ENCODE data around the gene CLEC3B.
"Not testable (repeated sequence)": the region's sequence is repeated elsewhere in the genome, so short reads cannot be mapped to it uniquely, and the experiment has no call there.

The CLEC3B gene

DNA sequence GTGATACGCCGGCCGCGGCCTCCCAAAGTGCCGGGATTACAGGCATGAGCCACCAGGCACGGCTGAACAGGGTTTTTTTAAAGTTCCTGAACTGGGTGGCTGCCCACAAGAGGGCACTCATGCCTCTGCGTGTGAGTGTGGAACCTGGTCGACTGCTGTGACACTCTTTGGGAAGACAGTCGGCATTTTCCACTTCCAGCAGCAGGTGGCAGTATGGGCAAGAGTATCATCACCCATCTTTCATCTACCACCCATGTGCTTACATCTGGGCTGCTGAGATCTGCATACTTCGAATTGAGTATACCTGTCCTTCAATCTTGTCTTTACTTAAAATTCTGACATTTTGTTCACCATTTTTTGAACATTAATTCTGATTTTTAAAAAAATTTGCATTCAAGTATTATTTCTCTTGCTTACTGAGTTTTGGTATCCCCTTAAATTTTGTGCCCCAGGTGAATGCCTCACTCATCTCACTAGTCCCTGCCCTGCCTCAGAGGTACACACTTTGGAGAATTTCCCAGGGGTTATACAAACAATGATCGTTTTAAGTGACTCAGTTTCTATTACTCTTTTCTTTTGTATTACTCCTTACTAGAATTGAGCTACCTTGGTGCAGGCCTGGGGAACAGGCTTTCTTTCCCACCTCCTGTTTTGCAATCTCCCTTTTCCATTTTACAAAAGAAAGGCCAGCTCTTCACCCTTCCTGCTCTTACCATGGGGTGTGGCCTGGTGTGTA is 11.8 kb downstream of the CLEC3B start:
- FAIRE-seq = peak; percentile 95

DNA sequence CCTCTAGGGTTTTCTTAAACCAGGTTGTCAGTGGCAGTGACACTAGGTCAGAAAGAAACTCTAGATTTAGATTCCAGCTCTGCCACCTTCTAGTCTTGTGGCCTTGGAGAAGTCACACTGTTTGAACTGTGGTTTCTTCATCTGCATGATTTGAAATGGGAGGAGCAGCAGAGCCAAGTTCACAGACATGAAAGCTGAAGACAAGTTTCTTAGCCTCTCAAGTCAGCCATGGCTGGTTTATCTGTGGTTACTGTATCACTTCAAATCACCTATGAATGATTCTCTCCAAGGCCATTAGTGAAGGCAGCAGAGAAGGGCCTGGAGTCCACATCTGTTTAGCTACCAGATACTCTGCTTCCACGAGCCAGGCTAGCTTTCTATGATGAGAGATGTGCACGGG is 15.6 kb downstream of the CLEC3B start:
- FAIRE-seq = no peak

DNA sequence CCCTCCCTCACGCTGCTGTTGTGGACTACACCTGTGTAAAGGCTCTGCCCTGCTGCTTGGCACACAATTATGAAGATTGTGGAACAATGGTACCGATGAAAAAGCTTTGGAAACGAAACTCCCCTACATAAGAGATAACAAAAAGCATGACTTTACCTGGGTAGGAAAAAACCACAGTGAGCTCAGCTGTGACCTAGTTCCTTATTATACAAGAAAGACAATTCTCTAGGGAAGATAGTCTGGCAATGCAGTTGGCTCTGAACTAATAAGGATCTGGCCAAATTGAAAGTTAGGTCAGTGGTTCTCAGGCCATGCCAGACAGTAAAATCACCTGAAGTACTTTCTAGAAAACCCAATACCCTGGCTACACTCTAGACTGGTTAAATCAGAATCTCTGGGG is 16.1 kb downstream of the CLEC3B start:
- no peak for FAIRE-seq

DNA sequence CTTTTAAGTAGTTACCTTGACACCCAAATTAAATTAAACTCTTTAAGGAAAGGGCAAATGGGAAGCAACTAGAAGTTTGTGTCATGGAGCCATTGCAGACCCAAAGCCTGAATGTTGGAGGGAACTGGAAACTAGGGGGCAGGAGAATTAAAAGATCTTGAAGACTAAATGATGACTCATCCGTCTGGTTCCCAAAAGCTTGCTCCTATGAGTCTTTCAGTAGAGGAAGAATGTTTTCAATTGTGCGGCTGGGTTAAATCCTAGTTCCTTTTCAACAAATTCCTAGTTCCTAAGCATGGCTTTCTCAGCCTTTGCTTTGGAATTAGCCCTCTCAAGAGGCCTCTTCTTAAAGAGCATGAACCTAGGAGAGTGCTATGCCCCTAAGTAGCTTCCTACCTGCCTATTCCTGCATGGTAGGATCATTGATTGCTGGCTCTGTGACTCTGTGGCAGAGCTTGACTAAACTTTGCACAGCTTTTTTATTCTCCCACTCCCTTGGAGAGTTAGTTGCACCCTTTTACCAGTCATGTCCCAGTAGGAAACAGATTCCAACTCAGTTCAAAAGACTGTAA is 17.7 kb downstream of the CLEC3B start:
- FAIRE-seq = no peak

DNA sequence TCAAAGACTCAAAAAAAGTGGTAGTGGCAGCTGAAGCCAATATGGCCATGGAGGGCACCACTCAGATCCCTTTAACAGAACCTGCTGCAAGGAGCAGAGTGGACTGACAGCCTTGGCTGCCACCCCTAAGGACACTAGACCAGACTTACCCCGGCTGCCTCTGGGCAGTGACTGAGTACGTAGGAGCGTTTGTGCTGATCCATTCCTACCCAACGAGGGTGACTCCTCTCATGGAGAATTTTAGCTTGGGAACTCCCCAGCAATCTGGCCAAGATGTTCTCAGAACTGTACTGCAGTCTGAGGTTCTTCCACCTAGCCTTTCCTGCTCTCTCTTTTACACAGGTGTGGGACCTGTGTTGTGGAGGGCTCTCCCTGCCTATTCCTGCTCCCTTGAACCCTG is 22.1 kb downstream of the CLEC3B start:
- FAIRE-seq = no peak

DNA sequence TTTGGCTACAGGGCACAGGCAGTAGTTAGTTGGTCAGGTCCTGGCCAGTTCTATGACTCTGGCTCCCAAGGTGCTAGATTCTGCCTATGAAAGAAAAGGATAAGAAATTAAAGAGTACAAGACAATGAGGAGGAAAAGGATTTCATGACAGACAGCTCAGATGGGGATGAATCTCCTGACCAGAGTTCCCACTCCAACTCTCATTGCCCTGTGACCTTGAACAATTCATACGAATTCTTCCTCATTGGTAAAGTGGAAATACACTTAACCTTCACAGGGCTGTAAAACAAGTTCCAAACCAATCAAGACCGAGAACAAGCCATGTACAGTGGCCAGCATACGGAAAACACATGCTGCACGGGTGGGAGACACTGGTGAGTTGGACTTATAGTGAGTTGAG is 23.7 kb downstream of the CLEC3B start:
- FAIRE-seq = no peak

DNA sequence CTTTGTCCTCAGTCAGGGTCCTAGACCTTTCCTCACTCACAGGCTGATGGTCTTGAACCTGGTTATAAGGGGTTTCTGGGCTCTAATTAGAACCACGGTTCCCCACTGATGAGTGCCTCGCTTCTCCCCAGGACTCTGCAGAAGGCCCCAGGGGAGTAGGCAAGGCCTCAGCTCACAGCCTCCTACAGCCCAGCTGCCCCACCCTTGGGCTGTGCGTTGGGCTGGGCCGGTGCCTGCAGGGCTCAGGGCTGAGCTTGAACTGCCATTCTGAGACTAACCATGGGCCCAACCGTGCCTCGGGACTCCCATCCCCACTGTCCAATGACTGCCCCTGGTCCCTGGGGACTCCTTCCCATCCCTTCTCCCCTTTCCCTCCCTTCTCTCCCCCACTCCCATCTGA is 25.6 kb downstream of the CLEC3B start:
- FAIRE-seq = no peak

DNA sequence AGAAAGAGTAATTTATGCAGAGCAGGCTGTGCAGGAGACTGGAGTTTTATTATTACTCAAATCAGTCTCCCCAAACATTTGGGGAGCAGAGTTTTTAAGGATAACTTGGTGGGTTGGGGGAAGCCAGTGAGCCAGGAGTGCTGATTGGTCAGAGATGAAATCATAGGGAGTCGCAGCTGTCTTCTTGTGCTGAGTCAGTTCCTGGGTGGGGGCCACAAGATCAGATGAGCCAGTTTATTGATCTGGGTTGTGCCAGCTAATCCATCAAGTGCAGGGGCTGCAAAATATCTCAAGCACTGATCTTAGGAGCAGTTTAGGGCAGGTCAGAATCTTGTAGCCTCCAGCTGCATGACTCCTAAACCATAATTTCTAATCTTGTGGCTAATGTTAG is 27.7 kb downstream of the CLEC3B start:
- not testable (repeated sequence) for FAIRE-seq

DNA sequence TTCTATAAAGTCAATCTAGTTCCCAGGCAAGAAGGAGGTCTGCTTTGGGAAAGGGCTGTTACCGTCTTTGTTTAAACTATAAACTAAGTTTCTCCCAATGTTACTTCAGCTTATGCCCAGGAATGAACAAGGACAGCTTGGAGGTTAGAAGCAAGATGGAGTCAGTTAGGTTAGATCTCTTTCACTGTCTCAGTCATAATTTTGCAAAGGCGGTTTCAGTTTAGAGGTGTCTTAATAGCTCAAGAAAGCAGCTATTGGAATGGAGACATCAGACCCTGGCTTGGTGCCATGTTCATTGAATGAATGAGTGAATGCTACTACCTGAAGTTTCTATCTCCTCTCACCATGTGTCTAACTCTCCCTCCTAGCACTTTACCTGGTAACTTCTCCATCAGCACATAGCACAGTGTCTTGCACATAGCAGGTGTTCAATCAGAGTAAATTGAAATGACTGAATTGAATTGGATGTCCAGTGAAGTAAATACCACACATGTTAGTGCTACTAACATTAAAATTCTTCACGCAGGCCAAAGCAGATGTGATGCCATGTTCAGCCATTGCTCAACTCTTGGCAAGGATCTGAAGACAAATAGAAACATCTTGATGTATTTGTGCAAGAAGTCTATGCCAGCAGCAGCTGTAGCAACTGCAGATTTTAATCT is 28.2 kb downstream of the CLEC3B start:
- FAIRE-seq = no peak

DNA sequence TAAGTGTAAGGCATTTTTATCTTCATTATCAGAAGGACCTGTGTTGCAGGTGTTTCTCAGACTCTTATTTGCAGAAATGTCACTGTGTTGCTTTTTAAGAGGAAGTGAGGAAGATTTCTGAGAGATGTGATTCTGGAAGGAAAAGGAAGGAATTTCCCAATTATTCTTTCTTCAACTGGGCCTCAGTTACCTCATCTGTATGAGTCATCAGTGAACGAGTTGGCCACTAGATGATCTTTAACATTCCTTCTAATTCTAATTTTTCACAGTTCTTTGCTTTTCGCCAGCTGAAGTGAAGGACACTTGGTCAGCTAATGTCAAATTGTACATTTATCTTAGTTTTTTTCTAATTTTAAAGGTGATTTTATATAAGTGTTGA is 28.9 kb downstream of the CLEC3B start:
- FAIRE-seq = no peak

DNA sequence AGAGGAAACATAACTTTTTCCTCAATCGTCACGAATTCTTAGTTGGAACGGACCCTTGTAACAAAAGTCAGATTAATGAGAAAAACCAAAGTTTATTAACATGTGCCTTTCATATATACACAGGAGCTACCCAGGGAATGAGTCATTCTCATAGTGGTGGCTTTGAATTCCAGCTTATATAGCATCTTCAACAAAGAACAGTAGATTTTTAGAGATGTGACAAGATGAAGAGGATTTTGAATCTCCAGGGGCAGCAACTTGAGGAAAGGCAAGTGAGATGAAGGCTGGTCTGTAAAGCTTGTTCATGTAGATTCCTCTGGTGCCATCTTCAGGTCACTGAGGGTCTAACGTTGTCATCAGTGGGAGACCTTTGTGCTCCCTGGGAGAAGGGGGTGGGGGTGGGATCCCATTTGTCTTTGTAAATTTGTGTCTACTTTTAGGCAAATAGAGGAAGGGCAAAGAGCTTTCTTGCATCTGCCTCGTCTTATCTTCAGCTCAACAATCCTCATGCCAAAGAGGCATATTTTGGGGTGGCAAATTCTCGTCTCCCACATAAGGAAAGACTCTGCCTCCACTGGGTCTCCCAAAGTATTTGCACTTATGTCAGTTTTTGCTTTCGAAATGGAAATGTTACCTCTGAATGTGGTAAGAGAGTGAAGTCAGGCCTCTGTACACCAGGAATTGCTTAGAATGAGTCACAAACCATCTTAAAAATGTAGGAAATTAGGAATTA is 29.5 kb downstream of the CLEC3B start:
- no peak for FAIRE-seq

DNA sequence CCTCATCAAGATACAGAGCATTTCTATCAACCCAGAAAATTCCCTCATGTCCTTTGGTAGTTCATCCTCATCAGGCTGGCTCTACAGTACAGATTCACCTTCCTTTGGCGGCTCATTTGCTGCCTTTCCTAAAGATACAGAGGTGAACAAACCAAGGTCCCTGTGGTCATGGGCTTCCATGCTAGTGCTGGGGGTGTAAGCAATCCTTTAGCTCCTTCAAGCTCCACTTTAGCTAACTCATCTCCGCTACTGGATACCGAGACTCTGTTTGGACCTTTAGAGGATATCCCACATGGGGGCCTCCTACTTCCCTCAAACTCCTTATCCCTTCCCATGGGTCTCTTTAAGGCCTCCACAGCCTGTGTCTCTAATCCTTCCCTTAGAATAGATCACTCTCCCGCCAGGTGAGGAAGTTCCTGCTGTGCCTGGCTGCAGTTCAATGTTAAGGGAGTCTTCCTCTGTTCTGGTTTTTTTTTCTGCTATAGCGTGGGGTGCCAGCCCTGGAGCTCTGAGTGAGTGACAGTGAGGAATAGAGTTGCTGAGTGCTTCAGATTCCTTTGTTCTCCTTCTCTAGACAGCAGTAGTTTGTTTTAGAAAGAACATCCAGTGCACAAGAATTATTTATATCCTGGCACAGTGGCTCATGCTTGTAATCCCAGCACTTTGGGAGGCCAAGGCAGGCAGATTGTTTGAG is 30.7 kb downstream of the CLEC3B start:
- no peak for FAIRE-seq

DNA sequence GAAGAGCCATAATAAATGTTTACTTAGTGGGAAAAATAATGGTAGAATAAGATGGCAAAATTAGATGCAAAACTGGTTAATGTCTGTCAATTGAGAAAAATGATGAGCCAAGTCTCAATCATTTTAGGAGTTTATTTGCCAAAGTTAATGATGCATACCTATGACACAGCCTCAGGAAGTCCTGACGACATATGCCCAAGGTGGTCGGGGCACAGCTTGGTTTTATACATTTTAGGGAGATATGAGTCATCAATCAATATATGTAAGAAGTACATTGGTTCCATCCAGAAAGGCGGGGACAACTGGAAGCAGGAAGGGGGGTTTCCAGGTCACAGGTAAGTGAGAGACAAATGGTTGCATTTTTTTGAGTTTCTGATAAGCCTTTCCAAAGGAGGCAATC is 31.5 kb downstream of the CLEC3B start:
- no peak for FAIRE-seq

DNA sequence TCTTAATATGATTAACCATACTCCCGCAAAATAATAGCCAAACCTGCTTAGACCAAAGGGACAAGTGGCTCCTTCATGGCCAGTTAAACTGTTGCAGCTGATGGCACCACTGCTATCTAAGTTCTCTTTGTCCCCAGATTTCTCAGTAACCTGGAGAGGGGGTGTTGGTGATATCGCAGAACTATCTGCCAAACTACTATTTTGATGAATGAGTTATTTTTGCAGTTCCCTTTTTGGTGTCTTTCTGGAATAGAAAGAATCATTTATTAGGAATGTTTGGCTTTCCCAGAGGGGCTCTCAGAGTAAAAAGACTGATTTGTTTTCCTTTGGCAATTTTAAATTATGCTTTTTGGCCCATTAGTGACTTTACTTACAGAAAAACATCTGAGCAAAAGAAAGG is 33.0 kb downstream of the CLEC3B start:
- FAIRE-seq = no peak

DNA sequence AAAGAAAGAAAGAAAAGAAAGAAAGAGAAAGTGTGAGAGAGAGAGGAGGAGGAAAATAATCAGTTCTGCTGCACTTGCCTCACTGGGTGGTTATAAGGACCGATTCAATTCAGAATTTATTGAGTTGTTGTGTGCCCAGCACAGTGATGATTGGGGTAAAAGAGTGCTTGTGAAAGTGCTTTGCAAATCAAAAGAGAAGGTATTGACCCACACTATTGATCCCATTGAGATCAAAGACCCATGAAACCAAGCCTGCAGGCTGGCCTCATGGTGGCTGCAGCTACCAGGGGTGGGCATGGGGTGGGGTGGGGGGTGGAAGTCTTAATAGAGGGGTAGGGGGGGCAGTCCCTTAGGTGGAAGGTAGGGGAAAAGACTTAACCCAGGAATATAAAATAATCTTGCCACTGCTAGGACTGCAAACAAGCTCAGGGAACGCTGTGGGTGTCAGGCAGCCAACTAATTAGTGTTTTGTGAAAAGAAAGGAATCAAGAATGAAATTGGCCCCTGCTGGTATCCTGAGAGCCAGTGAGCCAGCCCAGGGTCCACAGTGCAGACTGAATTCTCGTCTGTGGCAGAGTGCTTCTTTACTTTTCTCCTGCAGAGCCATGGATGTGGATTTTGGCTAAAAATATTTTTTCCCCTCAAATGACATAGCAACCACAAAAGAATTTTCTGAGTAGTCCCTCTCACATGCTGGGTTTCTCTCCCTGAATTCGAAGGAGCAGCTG is 34.2 kb downstream of the CLEC3B start:
- FAIRE-seq = no peak

DNA sequence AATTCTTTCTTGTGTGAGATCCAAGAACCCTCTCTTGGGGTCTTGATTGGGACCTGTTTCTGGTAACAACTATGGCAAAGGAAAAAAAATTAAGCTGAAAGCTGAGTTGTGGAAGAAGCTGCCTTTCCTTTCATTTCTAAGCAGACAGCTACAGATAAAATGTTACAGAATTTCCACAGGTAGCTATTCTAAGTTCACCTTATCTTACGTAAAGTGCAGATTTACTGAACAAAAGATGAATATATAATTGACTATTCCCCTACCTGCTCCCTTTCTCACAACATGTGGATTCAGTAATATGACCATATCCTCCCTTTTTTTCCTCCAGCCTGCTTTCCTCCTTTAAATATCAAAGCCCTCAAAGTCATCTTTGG is 36.6 kb downstream of the CLEC3B start:
- FAIRE-seq = no peak

DNA sequence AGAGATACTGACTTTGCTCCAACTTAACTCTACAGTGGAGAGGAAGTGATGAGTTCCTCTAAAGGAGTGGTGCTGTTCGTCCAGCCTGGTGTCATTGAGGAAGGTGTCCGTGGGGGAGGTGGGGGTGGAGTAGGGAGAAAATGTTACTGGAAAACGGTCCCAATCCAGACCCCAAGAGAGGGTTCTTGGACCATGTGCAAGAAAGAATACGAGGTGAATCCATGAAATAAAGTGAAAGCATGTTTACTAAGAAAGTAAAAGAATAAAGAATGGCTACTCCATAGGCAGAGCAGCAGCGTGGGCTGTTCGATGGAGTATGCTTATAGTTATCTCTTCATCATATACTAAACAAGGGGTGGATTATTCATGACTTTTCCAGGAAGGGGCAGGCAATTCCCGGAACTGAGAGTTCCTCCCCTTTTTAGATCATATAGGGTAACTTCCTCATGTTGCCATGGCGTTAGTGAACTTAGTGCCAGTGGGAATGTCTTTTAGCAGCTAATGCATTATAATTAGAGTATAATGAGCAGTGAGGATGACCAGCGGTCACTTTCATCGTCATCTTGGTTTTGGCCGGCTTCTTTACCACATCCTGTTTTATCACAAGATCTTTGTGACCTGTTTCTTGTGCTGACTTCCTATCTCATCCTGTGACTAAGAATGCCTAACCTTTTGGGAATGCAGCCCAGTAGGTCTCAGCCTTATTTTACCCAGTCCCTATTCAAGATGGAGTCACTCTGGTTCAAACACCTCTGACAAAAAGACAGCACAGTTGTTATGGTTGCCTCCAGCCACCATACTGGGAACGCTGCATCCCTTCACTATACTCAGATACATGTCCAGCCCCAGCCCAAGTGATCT is 38.6 kb downstream of the CLEC3B start:
- no peak for FAIRE-seq

DNA sequence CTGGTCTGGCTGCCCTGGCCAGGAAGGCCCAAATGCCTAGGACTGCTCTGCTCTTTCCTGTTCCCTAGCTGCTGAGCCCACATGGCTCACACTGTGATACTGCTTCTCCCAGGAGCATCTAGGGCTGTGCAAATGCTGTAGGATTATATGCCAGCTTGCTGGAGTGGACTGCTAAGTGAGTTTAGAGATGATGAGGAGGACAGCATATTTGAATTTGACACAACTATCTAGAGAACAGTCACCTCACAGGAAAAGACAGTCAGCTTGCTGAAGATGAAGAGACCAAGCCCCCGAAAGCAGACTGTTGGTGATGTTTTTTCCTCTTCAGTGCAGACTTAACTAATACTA is 39.2 kb downstream of the CLEC3B start:
- FAIRE-seq = no peak

DNA sequence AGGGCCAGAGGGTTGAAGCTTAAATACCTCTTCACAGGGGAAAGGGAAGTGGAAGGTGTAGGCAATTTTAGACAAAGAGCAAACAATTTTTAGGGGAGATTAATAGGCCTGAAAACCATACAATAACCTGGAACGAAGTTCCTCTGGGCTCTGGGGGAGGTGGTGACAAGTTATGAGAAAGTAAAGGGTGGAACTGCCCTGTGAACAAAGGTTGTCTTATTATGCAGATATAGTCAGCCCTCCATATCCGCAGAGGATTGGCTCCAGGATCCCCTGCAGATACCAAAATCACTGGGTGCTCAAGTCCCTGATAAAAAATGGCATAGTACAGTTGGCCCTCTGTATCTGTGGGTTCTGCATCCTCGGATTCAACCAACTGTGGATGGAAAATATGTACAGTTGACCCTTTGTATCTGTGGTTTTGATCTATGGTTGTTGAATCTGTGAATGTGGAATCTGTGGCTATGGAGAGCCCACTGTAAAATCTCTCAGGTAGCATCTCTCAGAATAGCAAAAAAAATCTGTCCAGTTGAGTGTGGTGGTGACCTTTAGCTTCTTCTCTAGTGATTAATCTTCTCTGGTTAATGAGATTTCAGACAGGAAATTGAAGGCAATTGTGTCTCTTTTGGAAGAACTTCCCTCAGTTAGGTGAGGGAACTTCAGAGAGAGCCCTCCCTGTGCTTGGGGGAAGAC is 40.2 kb downstream of the CLEC3B start:
- no peak for FAIRE-seq

DNA sequence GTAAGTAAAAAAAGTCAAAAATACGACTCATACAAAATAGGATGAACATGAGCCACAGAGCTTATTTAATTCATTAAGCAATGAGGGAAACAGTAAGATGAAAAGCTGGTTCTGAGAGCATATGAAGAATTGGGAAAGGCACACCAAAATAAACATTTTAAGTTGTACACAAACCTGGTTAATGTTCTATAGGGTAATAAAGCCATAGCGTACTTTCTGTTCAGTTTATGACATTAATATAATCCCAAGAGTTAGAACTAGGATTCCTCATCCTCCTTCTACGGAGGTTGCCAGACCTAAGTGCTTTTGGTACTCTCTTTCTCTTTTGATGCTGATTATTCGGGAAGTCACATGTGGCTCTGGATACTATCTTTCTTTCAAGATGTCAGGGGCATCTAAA is 41.4 kb downstream of the CLEC3B start:
- no peak for FAIRE-seq

DNA sequence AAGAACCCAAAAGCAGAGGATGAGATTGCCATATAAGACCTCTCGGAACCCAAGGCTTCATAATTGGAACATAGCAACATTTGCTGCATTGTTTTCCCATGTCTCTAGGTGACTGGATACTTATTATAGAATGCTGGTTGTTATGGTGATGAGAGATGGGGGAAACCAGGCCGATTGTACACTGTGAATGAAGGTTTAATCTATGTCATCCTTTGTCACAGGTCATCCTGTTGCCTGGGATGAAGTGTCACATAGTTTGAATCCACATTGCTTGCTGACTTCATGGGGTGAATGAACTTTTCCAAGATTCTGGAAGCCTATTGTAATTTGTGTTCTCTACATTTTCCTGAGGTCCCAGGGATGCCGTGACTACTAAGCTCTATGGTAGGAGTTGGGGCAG is 41.8 kb downstream of the CLEC3B start:
- no peak for FAIRE-seq

Measured in G401.6 (cell line).